HG03095 (cell line): ENCODE results near the gene IFTAP.
A peak's percentile ranks its signal among the peaks of the same experiment; 100 is the strongest.

Experiments
- ATAC-seq: cut with Tn5 transposase; IDR thresholded peaks from one replicate; pipeline ENCODE4 v1.9.1; 2021; ENCODE audit warnings: moderate library complexity; ENCODE audit not compliant: unreplicated experiment

Gene IFTAP

DNA sequence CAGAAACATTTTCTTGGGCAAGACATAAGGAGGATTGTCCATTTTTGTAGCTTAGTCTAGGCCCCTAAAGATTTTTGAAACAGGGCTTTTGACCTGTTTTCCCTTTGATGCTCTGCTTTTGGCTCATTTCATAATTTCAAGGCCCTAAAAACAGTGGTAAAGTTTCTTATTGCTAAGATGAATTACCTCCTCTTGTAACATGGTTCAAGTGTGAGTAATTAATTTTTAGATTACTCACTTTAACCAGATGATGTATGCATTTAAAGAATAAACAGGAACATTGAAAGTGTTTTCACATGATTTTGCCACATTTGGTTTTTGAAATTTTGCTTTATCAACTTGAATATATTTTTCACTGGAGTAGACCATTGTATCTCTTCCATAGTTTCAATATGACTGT lies 2.6 kb downstream of the IFTAP start:
- ATAC-seq, result no peak

DNA sequence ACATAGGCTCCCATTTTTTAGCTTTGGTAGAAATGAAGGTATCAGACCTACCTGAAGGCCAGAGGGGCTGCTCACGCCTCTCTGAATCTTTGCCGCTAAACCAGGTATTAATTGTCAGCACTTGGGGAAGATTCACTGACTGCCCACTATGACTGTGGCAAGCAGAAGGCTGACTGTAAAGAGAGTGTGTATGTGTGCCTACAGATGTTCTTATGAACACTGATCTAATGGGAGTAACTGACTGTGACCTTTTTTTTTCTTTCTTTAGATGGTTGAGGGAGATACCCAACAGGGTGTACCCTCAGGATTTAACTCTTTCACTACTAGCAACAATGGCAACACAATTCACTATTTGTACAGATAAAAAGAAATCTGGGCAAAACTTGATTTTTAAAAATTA lies 3.7 kb downstream of the IFTAP start, which contains the start of gene RAG2:
Gene RAG2 (minus strand): TSS at position 186 of the 400 bp plus-strand sequence. CDS start 4,068 bp downstream, outside the sequence.
- no peak for ATAC-seq

DNA sequence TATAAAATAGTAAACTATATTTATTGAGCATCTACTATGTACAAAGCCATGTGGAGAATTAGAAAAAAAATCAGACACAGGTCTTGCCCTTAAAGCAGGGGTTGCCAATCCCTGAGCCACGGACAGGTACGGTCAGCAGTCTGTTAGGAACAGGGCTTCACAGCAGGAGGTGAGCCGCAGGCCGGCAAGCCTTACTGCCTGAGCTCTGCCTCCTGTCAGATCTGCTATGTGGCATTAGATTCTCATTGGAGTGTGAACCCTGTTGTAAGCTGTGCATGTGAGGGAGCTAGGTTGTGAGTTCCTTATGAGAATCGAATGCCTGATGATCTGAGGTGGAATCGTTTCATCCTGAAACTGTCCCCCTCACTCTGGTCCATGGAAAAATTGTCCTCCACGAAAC lies 5.9 kb downstream of the IFTAP start:
- ATAC-seq, result no peak

DNA sequence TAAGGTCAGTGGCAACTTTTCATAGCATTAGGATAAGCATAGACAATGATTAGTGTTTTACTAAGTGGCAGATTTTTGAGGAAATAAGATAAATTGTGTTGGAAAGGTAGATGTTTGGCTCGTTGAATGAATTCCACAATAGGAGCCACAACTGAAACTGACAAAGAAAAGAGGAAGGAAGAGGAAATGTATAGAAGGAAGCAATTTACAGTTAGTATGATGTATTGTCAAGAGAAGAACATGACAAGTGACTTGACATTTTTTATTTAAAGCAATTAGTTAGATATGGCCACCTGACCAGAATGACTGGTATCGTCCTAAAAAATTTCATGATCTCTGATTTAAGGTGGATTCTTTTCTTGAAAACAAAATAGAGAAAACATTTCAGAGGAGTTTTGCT lies 6.9 kb downstream of the IFTAP start:
- ATAC-seq, result no peak

DNA sequence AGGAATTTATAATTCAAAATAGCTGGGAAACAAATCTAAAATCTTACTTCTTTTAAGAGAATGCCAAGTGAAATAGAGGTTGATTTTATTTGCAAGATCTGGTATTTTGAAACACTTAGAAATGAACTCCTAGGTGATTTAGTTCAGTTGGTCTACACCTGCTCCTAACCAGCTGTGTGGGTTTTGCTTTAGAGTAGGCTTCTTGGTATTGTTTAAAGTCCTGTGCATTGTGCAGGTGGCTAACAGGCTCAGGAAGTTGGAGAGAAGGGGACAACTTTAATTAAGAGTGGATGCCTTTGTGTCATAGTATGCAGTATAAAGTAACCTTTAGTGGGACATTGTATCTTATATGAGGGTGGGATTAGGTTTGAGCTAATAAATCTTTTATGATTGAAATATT lies 7.8 kb downstream of the IFTAP start:
- no peak for ATAC-seq

DNA sequence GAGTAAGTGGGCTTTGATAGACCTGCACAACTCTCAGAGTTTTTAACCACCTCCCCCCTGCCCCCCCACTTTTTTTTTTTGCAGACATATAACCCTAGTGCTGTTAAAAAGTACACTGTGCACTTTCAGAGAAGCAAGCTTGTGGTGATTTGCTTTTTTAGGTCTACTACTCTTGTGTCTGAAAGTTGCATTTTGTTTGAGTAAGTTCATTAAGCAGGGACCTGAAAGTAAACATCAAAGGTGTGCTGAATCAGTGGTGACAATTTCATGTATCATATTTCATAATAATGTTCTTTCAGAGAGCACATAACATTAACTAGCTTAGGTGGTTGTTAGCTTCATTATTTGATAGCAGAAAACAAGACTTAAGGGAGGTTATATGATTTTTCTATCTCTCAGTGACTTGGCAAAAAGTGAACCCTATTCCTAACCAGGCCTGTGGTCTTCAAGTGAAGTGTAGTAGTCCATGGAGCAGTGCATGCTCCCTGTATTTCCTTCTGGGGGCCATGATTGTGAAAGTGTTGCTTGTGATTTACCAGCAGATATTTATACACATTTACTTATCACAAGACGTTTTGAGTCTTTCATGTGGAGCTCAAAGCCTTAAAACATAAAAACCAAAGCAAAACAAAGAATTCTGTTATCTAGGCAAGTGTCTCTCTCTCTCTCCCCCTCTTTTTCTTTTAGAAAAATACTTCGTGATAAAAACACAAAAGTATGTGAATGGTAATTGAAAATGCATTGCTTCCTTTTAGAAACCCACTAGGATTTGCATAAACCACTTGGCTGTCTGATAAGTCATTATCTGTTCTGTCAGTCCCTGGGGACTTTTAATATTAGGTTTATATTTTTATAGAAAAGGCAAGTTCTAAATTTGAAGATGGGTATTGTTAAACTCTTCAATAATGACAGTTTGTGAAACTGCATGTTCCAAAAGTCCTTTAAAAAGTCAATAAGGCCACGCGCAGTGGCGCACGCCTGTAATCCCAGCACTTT lies 11.2 kb downstream of the IFTAP start:
- peak; percentile 65 for ATAC-seq

DNA sequence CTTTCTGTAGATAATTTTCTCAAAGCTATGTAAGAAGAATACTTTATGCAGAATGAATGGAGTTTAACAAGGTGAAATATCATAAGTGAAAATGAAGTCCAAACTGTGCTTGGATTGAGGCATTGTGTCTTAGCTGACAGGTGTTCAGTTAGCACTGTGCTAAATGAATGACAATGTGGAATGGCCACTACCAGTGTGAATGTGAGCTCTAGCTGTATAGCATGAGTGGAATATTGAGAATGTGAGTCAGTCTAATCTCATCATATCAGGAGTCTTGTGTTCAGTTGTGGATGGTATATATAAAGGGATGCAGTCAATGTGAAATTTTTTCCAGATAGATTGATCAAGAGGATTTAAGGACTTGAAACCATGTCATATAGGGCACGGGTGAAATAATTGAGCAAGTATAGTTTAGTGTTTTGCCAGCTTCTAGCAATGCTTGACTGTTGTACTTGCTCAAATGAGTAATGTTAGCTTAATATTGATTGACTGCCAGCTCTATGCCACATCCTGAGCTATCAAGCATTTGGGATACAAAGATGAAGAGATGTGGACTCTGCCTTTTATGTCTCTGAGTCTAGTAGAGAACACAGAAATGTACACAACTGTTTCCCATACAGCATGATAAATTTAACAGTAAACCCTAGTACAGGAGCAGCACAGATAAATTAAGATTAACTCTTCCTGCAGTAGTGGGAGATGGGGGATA lies 14.3 kb downstream of the IFTAP start:
- ATAC-seq, result no peak

DNA sequence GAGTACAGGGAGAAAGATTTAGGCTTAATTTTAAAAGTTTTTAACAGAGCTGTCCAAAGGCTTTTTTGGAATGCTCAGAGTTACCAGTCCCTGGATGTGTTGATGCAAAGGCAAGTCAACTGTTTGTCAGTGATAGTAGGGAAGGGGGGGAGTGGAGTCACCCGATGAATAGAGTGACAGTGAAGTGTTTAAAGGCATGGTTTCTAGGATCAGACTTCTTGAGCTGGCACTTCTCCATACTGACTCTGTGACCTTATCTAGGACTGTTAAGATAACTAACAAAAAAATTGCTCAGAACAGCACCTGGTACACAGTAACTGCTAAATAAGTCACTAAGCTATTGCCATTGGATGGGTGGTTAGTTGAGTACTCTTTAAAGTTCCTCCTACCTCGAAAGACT lies 15.1 kb downstream of the IFTAP start:
- no peak for ATAC-seq

DNA sequence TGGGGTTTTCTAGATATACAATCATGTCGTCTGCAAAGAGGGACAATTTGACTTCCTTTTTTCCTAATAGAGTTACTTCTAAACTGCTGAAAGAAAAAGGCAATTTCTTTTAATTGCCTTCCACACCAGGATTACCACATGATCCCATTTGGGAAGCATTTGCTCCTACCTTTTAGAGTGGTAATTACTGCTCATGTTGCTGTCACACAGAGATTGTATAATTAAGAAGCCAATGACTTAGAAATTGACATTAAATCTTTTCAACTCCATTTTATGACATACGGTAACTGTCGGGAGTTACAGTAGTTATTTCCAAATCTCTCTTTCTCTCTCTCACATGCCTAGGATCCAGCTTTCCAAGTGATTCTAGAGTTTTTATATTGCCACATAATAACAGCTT lies 21.5 kb downstream of the IFTAP start:
- no peak for ATAC-seq

DNA sequence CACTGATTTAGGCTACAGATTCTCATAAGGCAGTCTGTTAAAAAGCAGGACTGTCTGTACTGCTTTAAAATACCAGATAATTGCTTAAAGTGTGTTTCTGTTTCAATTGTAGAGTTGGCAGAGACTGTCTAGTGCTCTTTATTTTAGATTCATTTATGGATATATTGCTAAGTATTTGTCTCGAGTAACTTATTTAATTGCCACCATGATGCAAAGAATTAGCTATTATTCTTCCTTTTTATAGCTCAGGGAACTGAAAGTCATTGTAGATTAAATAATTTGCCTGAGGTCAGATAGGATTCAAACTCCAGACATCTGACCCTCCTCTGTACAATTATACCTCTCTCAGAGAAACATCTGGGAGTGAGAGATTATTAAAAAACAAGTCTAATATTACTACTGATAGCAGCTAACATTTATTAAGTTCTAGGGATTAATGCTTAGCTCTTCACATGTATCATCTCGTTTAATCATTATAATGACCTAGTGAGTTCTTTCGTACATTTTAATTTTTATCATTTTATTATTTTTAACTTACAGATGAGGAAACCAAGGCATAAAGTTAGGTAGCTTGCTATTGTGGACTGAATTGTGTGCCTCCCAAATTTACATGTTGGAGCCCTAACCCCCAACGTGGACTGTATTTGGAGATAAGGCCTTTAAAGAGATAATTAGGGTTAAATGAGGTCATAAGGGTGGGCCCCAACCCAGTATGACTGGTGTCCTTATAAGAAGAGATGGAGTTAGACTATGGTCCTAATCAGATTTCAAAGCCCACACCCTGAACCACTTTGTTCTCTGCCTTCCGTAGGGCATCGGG lies 23.5 kb downstream of the IFTAP start:
- no peak for ATAC-seq

DNA sequence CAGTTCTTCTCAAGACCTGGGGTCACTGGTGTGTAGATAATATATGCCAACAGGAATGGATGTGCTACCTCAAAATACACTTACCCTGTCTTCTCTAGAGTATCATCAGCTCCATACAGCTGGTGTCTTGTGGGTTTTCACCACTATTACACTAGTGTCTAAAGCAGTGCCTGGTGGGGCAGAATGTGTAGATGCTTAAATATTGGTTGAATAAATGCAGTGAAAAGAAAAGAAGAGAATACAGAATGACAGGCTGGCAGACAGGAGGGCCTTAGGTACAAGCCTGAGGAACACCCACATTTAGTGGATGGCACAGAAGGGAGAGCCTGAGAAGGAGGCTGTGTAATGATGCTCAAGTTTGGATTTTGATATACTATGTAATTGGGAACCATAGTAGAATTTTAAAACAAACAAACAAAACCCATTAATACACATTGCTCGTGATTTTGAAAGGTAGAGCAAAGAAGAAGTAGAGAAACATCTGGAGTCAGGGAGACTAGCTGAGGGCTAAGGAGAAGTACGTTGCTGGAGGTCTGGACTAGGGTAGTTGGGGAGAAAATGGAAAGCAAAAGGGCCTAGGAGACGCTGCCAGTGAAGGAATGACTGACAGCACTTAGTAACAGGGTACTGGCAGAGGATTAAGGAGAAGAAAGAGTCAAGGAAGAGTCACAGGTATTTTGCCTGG lies 24.2 kb downstream of the IFTAP start:
- no peak for ATAC-seq

DNA sequence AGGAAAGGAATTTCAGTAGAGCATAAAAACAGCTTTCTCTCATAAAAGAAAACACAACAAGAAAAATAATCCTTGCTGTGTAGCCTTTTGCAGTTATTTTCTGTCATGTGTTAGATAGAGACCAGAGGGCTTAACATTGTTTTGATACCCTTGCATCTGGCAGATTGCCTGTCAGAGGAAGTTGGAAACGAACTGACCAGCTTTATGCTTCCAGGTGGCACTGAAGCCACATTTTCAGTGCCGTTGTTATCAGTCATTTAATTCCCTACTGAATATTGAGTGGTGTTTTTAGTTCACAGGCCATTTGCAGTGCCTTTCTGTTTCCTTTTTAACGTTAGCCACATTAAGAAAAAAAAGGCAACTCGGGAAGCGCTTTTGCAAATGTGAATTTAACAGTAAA lies 25.2 kb downstream of the IFTAP start:
- ATAC-seq, result no peak

DNA sequence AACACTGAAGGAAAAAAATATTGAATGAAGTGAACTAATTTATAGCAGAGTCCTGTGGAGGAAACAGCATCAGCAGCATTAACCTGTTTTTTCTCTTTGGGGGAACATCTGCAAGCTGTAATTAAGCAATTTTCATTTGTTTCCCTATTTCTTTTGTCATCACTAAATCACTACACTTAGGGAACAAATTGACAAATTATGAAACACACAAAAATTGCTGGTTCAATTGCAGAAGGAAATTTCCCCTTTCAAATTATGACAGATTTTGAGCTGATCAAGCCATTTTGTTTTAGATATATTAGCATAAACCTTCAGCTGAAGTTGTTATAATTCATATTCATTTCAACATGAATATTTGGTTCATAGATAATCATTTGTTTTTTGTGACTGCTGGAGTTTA lies 25.9 kb downstream of the IFTAP start:
- no peak for ATAC-seq

DNA sequence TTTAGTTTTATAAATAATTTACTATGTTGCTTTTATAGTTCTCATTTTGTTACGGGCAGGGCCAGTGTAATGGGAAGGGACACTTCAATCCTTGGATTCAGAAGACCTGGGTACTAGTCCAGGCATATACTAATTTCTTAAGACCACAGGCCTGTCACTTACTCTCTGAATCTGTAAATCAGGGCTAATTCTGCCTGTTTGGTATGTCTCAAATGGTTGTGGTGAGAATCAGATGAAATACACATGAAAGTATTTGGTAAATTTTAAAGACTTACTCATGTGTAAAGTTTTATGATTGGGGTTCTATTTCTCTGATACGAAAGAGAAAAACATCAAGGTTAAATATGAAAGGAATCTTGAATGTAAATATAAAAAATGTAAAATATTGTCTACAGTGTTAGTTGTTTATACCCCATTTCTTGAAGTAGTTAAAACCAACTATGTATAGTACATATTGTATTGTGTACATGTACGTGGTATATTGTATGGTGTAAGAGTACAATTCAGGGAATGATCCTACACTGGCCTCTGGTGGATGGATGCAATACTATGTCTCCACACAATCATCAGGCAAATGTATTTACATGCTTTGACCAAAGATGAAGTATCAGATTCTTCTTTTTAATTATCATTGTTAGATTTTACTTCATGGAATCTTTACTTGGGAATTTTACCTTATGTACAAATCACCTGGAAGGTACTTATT lies 28.3 kb downstream of the IFTAP start:
- ATAC-seq, result peak; percentile 65

DNA sequence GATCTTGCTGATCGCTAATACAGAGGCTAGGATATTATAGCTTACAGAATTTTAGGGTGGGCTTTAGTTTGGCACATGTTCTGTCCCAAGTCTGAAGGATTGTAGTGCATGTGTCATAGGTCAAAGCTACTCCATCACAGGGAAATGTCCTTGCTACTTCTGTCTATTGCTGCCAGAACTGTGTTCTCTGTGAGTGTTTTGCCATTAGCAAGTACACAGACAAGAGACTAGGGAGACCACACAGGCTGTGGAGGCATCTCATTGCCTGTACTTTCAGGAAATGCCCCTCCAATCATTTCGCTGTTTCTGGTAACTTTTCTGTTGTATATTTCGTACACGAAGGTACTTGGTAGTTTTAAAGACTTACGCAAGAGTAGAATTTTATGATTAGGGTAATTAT lies 29.2 kb downstream of the IFTAP start:
- no peak for ATAC-seq

DNA sequence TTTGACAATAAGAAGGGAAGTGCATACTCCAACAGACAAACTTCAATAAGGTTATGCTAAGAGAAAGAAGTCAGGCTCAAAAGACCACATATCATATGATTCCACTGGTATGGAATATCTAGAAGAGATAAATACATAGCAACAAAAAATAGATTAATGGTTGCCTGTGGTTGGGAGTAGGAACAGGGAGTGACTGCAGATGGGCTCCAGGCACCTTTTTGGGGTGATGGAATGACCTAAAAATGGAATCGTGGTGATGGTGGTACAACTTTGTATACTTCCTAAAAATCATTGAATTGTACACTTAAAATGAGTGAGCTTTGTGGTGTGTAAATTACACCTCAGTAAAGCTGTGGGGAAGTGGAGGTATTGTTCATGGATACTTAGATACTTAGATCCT lies 32.7 kb downstream of the IFTAP start:
- no peak for ATAC-seq

DNA sequence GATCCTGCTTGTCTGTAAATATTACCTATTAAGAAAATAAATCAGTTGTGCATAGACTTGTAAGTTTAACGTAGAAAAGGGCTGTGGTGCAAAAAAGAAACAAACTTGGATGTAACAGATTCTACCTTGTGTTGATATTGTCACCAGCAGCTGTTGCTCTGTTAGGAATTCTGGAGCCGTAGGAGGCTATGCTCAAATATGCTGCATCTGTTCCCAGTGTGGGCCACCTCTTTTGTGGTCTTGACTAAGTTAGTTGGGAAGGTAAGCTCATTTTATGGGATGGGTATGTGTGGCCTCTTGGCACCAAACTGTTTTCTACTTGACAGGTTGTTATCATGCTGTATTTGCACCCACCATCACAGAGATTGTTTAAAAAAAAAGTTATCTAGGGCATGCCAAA lies 33.2 kb downstream of the IFTAP start:
- no peak for ATAC-seq

DNA sequence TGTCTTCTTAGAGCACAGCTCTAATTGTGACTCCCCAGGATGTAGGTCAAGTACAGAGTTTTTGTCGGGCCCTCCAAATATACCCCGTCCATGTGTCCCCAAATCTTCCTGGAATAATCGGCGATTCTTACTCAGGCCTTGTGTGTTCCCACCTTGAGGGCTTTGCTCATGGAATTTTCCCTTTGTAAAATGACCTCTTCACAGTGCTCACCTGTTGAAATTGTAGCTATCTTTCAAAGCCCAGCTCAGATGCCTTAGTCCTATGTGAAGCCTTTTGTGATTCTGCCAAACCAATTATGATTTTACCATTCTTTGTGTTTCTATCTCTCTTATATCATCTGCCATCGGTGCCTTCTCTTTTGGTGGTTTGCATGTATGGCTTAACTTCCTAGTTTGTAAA lies 33.8 kb downstream of the IFTAP start:
- no peak for ATAC-seq

DNA sequence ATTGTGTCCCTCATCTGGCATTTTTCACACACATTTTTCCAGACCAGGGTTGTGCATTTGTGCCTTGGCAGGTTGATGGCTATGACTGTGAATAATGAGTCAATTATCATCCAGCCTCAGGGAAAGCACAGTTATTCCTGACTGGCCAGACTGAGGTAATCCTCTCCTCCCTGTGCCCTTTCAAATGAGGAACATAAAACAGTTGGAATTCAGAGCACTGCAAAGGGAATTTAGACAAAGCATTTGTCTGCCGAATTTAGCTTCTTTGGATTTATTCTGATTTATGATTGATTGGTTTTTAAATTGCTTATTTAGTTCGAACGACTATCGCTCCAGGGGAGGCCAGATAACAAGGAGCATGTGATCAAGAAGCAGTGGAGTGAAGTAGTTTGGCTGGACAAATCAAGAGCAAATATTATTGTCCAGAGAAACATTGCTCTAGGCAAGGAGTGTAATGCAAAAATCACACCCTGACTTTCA lies 34.5 kb downstream of the IFTAP start:
- ATAC-seq, result no peak

DNA sequence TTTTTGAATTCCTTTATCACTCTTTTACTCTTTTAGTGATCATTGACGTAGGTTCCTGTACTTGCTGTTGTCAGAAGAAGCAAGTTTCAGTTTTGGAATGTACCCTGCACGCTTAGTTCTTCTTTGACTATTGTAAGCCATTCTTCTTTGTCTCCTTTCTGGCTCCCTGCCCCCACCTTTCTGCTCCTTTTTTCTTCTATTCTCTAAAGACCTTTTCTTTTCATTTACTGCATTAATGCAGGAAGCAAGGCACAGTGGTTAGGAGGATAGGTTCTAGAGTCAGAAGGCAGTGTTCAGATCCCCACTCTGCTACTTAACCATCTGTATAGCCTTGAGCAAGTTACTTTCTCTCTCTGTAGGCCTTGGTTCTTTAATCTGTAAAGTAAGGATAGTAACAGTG lies 37.5 kb downstream of the IFTAP start:
- ATAC-seq, result peak; percentile 92
